Activated naive CD4-positive, alpha-beta T cell (primary cell): ENCODE data around the gene SEMA6B.

Experiments used
- DNase-seq, 4 experiments: peaks; one replicate each; lab custom pipeline; 2025; lab: John Stamatoyannopoulos, UW

Gene SEMA6B

GRCh38 chr19:4507804-4508203 is 51.7 kb downstream of the SEMA6B start:
- no peak for DNase-seq

DNA sequence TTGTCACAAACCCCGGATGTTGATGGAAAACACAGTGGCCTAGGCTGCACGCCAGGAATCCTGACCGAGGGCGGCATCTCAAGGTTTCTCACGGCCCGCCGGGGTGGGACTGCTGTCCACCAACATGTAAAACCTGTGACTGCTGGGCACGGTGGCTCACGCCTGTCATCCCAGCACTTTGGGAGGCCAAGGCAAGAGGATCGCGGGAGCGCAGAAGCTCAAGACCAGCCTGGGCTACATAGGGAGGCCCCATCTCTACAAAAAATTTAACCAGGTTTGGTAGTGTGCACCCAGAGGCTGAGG is 52.4 kb downstream of the SEMA6B start:
- DNase-seq: no peak

DNA sequence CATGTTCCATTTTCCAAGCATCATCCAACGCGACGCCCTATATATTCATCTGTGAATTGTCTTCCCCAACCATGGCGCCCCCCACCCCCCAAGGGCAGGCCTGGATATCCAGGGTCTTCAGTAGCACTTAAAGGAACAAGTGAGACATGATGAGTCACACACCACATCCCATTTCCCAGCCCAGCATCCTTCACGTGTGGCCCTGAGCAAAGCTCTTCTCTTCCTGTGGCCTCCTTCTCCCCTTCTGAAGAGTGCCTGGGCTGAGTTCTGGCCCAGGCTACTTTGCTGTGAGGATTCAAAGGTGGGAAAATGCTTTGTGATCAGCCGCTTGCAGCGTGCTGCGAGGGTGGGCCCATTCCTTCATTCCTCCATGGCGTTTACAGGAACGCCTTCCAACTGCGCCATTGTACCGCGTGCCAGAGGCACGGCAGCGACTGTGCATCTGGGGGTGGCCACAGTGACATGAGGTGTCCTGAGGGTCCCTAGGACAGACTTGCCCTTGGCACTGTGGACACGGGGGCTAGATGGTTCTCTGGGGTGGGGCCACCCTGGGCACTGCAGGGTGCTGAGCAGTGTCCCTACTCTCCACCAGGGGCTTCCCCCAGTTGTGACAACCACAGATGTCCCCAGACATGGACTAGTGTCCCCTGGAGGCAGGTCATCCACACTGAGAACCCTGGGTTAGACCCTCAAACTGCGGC is 52.9 kb downstream of the SEMA6B start:
- no peak for DNase-seq

DNA sequence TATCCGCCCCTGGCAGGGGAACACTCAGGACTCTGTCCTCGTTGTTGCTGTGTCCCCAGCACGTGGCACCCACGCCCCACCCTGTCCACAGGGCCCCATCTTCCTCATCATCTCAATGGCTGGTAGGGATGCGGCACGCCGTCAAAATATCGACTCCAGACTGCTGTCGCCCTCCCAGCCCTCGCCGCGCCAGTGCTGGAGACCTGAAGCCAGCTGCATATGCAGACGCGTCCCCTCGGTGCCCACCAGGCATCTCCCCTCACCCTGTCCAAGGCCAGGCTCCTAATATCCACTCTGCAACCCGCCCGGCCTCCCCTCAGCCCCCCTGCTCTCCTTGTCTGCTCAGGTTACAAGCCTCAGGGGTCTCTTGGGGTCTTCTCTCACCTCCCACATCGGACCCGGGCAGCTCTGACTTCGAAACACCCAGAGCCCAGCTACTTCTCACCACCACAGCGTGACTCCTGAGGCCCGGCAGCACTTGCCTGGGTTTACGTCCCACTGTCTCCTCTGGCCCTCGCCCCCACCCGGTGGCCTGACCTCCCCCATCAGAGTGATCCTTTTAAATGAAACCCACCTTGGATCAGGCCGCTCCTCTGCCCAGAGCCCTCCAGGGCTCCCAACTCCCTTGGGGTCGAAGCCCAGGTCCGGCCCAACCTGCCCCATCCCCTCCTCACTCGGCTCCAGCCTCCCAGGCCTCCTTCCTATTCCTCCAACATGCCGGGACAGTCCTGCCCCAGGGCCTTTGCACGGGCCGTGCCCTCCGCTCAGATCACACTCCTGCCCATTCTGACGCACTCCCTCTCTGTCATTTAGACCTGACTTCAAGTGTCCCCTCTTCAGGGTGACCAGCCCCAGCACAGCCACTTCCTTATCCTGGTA is 53.7 kb downstream of the SEMA6B start:
- DNase-seq: no peak

- DNase-seq: no peak
Observed at GRCh38 chr19:4504891-4505569, 54.5 kb downstream of the SEMA6B start.

- no peak for DNase-seq
Observed at GRCh38 chr19:4504297-4504701, 55.2 kb downstream of the SEMA6B start.

DNA sequence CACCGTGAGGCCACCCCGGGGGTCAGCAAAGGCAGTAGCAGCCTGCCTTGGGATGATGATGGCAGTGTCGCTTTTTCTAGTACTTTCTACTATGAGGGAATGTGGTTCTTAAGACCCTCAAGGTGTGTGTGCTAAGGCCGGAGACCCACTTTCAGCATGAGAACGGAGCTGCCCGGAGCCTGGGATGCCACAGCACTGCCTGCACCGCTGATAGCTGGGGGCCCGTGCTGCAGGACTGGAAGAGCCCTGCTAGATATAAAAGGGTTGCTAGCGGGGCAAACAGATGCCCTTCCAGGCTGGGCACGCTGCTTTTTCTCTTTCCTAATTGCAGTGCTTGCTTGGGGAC is 55.7 kb downstream of the SEMA6B start:
- DNase-seq: no peak

DNA sequence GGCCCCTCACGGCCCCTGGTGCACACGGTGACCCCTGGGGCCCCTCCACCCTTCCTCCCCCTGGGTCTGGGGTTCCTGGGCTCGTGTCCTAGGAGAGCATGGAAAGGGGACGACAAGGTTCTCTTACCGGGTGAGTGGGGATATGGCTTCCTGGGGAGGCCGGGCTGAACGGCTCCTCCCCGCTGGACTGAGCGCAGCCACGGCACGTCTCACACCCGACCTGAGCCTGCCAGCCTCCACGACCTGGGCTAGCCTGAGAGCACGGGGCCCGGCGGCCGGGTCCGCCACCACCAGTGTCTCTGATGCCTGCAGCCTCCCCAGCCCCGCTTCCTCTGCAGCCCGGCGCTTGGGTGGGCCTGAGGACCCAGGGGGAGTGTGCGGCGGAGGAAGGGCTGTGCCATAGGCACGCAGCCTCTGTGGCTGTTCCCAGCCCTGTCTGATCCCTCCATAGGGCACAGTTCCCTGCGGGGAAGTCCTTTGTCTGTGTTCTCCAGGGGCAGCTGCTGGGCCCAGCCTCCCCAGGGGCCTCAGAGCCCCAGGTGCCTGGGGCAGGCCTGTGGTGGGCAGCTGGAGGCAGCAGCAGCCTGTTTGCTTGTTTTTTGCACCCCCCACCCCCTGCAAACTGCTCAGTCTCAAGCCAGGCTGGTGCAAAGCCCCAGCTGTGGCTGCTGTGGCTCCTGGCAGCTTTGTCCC is 56.2 kb downstream of the SEMA6B start:
- no peak for DNase-seq

- no peak for DNase-seq
Observed at GRCh38 chr19:4502282-4503131, 57.0 kb downstream of the SEMA6B start.

DNA sequence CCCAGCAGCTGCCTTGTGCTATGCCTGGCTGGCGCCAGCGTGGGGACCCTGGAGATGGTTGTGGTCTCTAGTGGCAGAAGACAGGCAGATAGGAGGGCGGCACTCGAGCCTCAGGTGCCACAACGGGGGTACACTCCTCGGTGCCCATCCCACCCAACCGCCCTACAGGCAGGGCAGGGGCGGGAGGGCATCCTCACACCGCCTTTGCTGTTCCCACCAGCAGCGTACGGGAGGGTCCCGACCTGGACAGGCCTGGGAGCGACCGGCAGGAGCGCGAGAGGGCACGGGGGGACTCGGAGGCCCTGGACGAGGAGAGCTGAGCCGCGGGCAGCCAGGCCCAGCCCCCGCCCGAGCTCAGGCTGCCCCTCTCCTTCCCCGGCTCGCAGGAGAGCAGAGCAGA is 57.8 kb downstream of the SEMA6B start:
- no peak for DNase-seq

GRCh38 chr19:4500841-4501591 is 58.5 kb downstream of the SEMA6B start:
- DNase-seq: no peak

GRCh38 chr19:4499855-4500254 is 59.6 kb downstream of the SEMA6B start:
- DNase-seq: no peak

DNA sequence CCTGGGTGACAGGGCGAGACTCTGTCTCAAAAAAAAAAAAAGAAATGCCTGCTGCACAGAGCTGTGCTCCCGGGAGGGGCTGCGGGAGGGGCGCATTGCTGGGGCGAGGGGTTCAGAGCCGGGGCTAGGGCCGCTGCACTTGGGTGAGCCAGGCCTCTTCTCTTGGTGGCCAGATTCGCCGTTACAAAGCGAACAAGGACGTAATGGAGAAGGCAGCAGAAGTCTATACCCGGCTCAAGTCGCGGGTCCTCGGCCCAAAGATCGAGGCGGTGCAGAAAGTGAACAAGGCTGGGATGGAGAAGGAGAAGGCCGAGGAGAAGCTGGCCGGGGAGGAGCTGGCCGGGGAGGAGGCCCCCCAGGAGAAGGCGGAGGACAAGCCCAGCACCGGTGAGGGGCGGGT is 60.2 kb downstream of the SEMA6B start:
- DNase-seq: no peak

DNA sequence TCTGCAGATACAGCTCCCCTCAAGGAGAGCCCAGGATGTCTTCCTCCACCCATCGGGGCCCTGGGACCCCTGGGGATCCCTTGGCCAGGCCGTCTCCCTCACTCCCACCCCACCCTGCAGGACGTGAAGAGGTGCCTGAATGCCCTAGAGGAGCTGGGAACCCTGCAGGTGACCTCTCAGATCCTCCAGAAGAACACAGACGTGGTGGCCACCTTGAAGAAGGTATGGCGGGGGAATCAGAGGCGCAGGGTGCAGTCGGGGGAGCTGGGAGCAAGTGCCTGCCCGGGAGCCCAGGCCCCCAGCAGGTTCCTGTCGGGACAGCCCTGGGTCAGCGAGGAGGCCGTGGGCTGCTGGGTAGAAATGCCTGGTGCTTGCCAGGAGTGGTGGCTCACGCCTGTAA is 60.8 kb downstream of the SEMA6B start:
- no peak for DNase-seq

DNA sequence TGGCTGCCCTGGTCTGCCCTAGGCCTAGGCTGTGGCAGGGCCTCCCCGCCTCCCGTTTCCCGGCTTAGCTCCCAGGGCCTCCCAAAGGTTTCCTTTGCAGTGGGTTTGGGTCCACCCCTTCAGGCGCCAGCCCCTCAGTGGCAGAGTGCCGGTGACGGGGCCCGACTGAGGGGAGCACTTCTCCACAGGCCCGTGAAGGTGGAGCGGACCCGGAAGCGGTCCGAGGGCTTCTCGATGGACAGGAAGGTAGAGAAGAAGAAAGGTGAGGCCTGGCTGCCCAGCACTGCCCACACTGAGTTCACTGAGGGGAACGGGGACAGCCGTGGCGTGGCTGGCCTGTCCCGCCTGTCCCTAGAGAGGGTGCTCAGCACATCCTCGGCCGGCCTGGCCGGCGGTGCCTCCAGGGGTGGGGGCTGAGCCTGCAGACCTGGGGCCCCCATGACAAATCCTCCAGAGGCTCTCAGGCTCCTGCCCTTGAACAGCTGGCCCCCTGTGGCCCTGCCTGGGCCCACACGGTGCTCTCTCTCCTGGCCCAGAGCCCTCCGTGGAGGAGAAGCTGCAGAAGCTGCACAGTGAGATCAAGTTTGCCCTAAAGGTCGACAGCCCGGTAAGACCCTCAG is 61.6 kb downstream of the SEMA6B start:
- no peak for DNase-seq

DNA sequence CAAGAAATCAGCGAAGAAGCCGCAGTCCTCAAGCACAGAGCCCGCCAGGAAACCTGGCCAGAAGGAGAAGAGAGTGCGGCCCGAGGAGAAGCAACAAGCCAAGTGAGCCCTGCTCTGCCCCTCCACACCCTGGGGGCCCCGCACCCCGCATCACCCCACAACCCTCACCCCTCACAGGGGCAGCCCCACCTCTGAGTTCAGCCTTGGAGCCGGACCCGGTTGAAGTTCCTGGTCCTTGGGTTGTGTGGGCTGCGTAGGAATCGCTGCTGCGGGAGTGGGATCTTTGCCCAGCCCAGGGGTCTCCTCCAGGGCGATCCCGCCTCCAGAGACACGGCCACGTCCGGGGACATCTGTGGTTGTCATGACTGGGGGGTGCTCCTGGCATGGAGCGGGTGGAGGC is 63.2 kb downstream of the SEMA6B start:
- DNase-seq: no peak

DNA sequence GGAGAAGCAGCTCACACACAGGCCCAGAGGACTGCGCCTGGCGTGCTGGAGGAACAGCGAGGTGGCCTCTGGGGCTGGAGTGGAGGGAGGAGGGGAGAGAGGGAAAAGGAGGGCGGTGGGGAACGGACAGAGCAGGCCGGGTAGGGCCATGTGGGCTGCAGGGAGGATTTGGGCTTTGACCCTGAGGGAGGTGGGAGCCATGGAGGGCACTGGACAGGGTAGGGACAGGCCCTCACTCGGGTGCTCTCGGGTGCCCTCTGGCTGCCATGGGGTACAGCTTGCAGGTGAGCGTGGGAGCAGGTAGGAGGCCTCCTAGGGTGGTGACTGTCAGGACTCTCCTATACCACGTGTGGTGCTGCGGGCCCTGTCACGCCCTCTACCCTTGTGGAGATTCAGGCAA is 64.0 kb downstream of the SEMA6B start:
- no peak for DNase-seq

DNA sequence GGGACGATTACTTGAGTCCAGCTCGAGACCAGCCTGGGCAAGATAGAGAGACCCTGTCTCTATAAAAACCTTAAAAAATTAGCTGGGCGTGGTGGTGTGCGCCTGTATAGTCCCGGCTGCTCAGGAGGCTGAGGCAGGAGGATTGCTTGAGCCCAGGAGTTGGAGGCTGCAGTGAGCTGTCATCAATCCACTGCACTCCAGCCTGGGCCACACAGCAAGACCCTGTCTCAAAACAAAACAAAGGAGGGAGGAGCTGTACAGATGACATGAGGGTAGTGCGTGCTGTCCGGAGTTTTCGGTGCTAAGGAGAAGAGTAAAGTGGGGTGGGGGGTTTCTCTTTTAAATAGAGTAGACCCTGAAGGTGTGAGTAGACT is 64.8 kb downstream of the SEMA6B start:
- no peak for DNase-seq

- no peak for DNase-seq
Observed at GRCh38 chr19:4493929-4494690, 65.4 kb downstream of the SEMA6B start.
